ENCODE measurements around the gene SPTBN5.

The SPTBN5 gene

DNA sequence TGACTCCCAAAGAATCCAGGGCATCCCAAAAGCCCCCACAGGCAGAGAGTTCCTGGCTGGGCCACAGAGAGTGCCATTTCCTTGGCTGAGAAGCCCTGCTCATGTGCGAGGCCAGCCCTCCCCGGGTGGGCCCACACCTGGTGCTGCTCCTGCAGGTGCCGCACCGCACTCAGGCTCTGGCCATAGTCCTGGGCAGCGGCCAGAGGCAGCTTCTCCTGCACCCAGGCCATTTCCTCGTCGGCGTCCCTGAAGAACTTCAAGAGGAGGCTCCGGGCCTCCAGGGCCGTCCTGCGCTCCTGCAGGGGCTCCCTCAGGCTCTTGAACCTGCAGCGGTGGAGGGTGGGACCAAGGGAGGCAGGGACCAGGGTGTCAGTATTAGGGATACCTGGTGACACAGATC lies 37.1 kb downstream of the SPTBN5 start:
- TF ChIP-seq SIN3A (IDR thresholded peaks at IDR 0.05; ENCODE audit: borderline replicate concordance, insufficient read depth, low read length) (no peak), REST (IDR thresholded peaks at IDR 0.05; ENCODE audit: insufficient read depth in 1 of 2, low read depth in 2 of 2, low read length in 2 of 2) (no peak), POLR2AphosphoS5 (IDR thresholded peaks at IDR 0.05; ENCODE audit: low read depth, low read length) (no peak), FOXP2 (optimal IDR thresholded peaks at IDR 0.05; ENCODE audit: borderline replicate concordance, extremely low read depth, extremely low read length, insufficient read depth) (no peak), TAF1 (IDR thresholded peaks at IDR 0.05; ENCODE audit: borderline replicate concordance, insufficient read depth, low read length) (no peak)

- TF ChIP-seq SIN3A (IDR thresholded peaks at IDR 0.05; ENCODE audit: borderline replicate concordance, insufficient read depth, low read length) (no peak), TAF1 (IDR thresholded peaks at IDR 0.05; ENCODE audit: borderline replicate concordance, insufficient read depth, low read length) (no peak), FOXP2 (optimal IDR thresholded peaks at IDR 0.05; ENCODE audit: borderline replicate concordance, extremely low read depth, extremely low read length, insufficient read depth) (no peak), POLR2AphosphoS5 (IDR thresholded peaks at IDR 0.05; ENCODE audit: low read depth, low read length) (no peak), REST (IDR thresholded peaks at IDR 0.05; ENCODE audit: insufficient read depth in 1 of 2, low read depth in 2 of 2, low read length in 2 of 2) (no peak)
Observed at GRCh38 chr15:41856262-41856661, 37.6 kb downstream of the SPTBN5 start.

DNA sequence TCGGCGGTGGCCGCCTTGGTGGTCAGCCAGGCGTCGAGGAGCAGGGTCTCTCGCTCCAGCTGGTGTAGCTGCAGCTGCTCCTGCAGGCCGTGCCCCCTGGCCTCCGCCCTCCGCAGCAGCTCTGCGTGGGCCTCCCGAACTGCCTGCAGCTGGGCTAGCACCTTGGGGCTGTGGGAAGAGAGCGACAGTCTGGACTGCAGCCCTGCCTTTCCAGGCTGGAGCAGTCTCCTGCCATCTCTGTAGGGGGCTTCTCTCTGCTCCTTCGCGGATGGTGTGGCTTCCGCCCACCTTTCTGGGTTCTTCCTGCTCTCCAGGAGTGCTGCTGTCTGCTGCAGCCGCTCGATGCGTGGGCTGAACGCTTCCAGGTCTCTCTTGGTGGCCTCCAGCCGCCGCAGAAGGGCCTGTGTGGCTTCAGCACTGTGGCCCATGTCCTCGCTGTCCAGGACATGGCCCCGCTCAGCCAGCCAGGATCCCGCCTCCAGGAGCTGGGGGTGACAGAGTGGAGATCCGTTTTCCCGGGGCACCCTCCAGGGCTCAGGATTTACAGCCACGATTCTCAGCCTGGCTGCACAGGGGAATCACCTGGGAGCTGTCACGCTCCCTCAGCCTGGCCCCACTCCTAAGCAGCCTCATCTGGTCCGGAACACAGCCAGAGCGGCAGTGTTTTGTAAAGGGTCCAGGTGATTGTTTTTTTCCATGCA lies 38.4 kb downstream of the SPTBN5 start:
- no peak for TF ChIP-seq REST (IDR thresholded peaks at IDR 0.05; ENCODE audit: insufficient read depth in 1 of 2, low read depth in 2 of 2, low read length in 2 of 2)

GRCh38 chr15:41854443-41854842 lies 39.4 kb downstream of the SPTBN5 start:
- TF ChIP-seq SIN3A (IDR thresholded peaks at IDR 0.05; ENCODE audit: borderline replicate concordance, insufficient read depth, low read length) (no peak), TAF1 (IDR thresholded peaks at IDR 0.05; ENCODE audit: borderline replicate concordance, insufficient read depth, low read length) (no peak), REST (IDR thresholded peaks at IDR 0.05; ENCODE audit: insufficient read depth in 1 of 2, low read depth in 2 of 2, low read length in 2 of 2) (no peak), POLR2AphosphoS5 (IDR thresholded peaks at IDR 0.05; ENCODE audit: low read depth, low read length) (no peak), FOXP2 (optimal IDR thresholded peaks at IDR 0.05; ENCODE audit: borderline replicate concordance, extremely low read depth, extremely low read length, insufficient read depth) (no peak)

DNA sequence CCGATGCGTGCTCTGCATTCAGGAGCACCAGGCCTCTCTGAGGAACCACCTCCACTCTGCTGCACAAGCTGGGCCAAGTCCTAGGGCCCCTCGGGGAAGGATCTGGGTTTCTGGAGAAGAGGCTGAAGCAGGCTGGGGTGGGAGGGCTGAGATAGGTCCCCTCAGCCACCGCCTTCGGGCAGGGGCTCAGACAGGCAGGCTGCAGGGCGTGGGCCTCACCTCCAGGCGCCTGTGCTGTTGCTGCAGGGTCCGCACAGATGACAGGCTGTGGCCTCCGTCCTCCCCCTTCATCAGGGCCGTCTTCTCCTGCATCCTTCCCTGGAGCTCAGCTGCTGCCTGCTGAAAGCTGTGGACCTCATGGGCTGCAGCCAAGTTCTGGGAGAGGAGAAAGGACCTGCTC lies 40.0 kb downstream of the SPTBN5 start:
- TF ChIP-seq TAF1 (IDR thresholded peaks at IDR 0.05; ENCODE audit: borderline replicate concordance, insufficient read depth, low read length) (no peak), POLR2AphosphoS5 (IDR thresholded peaks at IDR 0.05; ENCODE audit: low read depth, low read length) (no peak), SIN3A (IDR thresholded peaks at IDR 0.05; ENCODE audit: borderline replicate concordance, insufficient read depth, low read length) (no peak), REST (IDR thresholded peaks at IDR 0.05; ENCODE audit: insufficient read depth in 1 of 2, low read depth in 2 of 2, low read length in 2 of 2) (no peak), FOXP2 (optimal IDR thresholded peaks at IDR 0.05; ENCODE audit: borderline replicate concordance, extremely low read depth, extremely low read length, insufficient read depth) (no peak)
